ENCODE data around the gene PDGFD. TPM values are rescaled to one million over a fixed set of nuclear protein-coding genes. Genes with fewer than 3 reads are reported as not detected.

The PDGFD gene
- total RNA-seq, 2 donors from 2014 or later: 2.3 to 4.8 TPM

- H3K27ac Mint-ChIP-seq: no peak overlapping the region
- Histone ChIP-seq H3K4me3 (ENCODE audit: low read length) (no peak overlapping the region), H3K9ac (ENCODE audit: extremely low read depth, low read length, poor library complexity, severe bottlenecking) (no peak overlapping the region), H3K36me3 (ENCODE audit: control insufficient read depth, insufficient read depth, low read length) (no peaks in the 10 kb centered on the region), H3K4me1 (ENCODE audit: control insufficient read depth, insufficient read depth, low read length) (no peaks in the 10 kb centered on the region), H3K27me3 (ENCODE audit: control insufficient read depth, insufficient read depth, low read length, poor library complexity, severe bottlenecking) (no peaks in the 10 kb centered on the region), H3K27ac (ENCODE audit: low read depth, low read length) (no peak overlapping the region), H3K9me3 (ENCODE audit: control insufficient read depth, low read length) (no peaks in the 10 kb centered on the region)
- no peak for TF ChIP-seq CTCF (conservative IDR thresholded peaks at IDR 0.05)
- H3K36me3 Mint-ChIP-seq (ENCODE audit: low read depth): peaks cover 5% of the 10 kb centered on the region
- no peaks in the 10 kb centered on the region for H3K27me3 Mint-ChIP-seq (ENCODE audit: insufficient read depth)
- no peak for DNase-seq
- peaks cover 15% of the 10 kb centered on the region for H3K4me1 Mint-ChIP-seq
- no peak overlapping the region for H3K4me3 Mint-ChIP-seq
- peaks cover 9% of the 10 kb centered on the region for H3K9me3 Mint-ChIP-seq
- 100% methylated on average over 1 of the region's 1 CpG; no CpG with 5 or more reads in 1 of the 2 experiments for WGBS, 2 experiments (ENCODE audit: insufficient coverage in 1 of 2, insufficient read length in 1 of 2)
Measured at GRCh38 chr11:103920449-103920848, 243.5 kb downstream of the PDGFD start.

GRCh38 chr11:103910721-103911120, 253.2 kb downstream of the PDGFD start:
- peaks cover 13% of the 10 kb centered on the region for H3K36me3 Mint-ChIP-seq (ENCODE audit: low read depth)
- H3K27ac Mint-ChIP-seq: no peak overlapping the region
- peak; percentile 58 for DNase-seq
- H3K9ac ChIP-seq (ENCODE audit: extremely low read depth, low read length, poor library complexity, severe bottlenecking): no peak overlapping the region
- H3K4me3 ChIP-seq (ENCODE audit: low read length): no peak overlapping the region
- H3K27me3 ChIP-seq (ENCODE audit: control insufficient read depth, insufficient read depth, low read length, poor library complexity, severe bottlenecking): no peaks in the 10 kb centered on the region
- no peak for TF ChIP-seq CTCF (conservative IDR thresholded peaks at IDR 0.05)
- no peak overlapping the region for H3K4me3 Mint-ChIP-seq
- WGBS, 2 experiments (ENCODE audit: insufficient coverage in 1 of 2, insufficient read length in 1 of 2): 83 to 86% methylated on average over 1 to 6 of the region's 7 CpGs
- H3K36me3 ChIP-seq (ENCODE audit: control insufficient read depth, insufficient read depth, low read length): no peaks in the 10 kb centered on the region
- peaks cover 41% of the 10 kb centered on the region for H3K9me3 Mint-ChIP-seq
- H3K4me1 ChIP-seq (ENCODE audit: control insufficient read depth, insufficient read depth, low read length): no peaks in the 10 kb centered on the region
- no peak overlapping the region for H3K27ac ChIP-seq (ENCODE audit: low read depth, low read length)
- H3K9me3 ChIP-seq (ENCODE audit: control insufficient read depth, low read length): no peaks in the 10 kb centered on the region
- H3K27me3 Mint-ChIP-seq (ENCODE audit: insufficient read depth): no peaks in the 10 kb centered on the region
- H3K4me1 Mint-ChIP-seq: no peaks in the 10 kb centered on the region

GRCh38 chr11:103907548-103908455, 256.1 kb downstream of the PDGFD start:
- DNase-seq: no peak
- Mint-ChIP-seq H3K9me3 (peaks cover 13% of the 10 kb centered on the region), H3K4me3 (no peak overlapping the region), H3K36me3 (ENCODE audit: low read depth) (peaks cover 4% of the 10 kb centered on the region), H3K27me3 (ENCODE audit: insufficient read depth) (no peaks in the 10 kb centered on the region), H3K27ac (no peak overlapping the region), H3K4me1 (no peaks in the 10 kb centered on the region)
- Histone ChIP-seq H3K9ac (ENCODE audit: extremely low read depth, low read length, poor library complexity, severe bottlenecking) (no peak overlapping the region), H3K36me3 (ENCODE audit: control insufficient read depth, insufficient read depth, low read length) (no peaks in the 10 kb centered on the region), H3K27me3 (ENCODE audit: control insufficient read depth, insufficient read depth, low read length, poor library complexity, severe bottlenecking) (no peaks in the 10 kb centered on the region), H3K27ac (ENCODE audit: low read depth, low read length) (no peak overlapping the region), H3K4me3 (ENCODE audit: low read length) (no peak overlapping the region), H3K9me3 (ENCODE audit: control insufficient read depth, low read length) (no peaks in the 10 kb centered on the region), H3K4me1 (ENCODE audit: control insufficient read depth, insufficient read depth, low read length) (no peaks in the 10 kb centered on the region)
- no peak for TF ChIP-seq CTCF (conservative IDR thresholded peaks at IDR 0.05)
- WGBS, 2 experiments (ENCODE audit: insufficient coverage in 1 of 2, insufficient read length in 1 of 2): 89% methylated on average over 3 of the region's 3 CpGs; no CpG with 5 or more reads in 1 of the 2 experiments
